ENCODE data around the gene LTA. TPM values are rescaled to one million over a fixed set of nuclear protein-coding genes. Genes with fewer than 3 reads are reported as not detected.
"Not testable (repeated sequence)": the region's sequence is repeated elsewhere in the genome, so short reads cannot be mapped to it uniquely, and the experiment has no call there.

LTA gene
- total RNA-seq, 1 experiment from 2014 or later: not detected

DNA sequence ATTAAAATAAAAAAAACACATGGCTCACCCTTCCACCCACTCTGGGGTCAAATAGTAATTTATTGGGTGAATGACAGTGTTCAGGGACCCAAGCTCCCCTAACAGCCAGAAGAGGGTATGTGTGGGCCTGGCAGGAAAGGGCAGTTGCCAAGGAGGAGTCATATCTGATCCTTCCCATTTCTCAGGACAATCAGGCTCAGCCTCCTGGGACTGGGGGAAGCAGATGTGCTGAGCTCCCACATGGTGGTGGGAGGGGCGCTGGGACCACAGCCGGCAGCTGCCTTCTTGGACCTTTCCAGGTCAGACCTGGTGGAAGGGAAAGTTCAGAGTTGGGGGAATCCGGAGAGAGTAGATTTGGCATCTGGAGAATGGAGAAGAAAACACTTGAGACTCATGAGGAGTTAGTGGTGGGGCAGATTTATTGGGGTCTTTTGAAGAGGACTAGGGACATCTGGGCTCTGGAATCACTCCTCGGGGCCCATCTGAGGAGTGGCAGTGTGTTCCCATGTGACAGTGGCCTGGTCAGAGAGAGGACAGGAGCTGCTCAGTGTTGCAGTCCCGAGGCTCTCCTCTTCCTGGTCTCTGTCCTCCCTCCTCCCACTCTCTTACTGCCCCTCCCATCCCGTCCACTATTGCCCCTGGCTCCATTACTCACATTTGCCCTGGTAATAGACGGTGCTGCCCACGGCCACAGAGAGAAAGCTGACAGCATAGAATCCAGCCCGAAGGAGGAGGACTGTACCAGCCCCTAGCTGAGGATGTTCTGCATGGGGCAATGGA, 17.0 kb downstream of the LTA start:
- Histone ChIP-seq H3K9ac (ENCODE audit: extremely low read depth, insufficient read length, low read length) (no peak overlapping the region), H3K23me2 (ENCODE audit: insufficient read length, low read depth, low read length, poor library complexity, severe bottlenecking) (peaks cover 2% of the 10 kb centered on the region), H3K9me3 (ENCODE audit: control insufficient read depth, low read depth, low read length) (no peaks in the 10 kb centered on the region), H3K79me1 (ENCODE audit: insufficient read depth, low read depth, low read length, poor library complexity, severe bottlenecking) (no peaks in the 10 kb centered on the region), H4K20me1 (ENCODE audit: control insufficient read depth, insufficient read depth, insufficient read length) (no peaks in the 10 kb centered on the region), H3K14ac (ENCODE audit: insufficient read depth, low read length) (no peak overlapping the region), H2BK15ac (ENCODE audit: low read depth, low read length) (no peak overlapping the region), H2BK120ac (ENCODE audit: low read depth, low read length, poor library complexity, severe bottlenecking) (no peak overlapping the region), H3K23ac (ENCODE audit: insufficient read length, low read depth, low read length) (no peak overlapping the region), H3K4ac (ENCODE audit: low read depth, low read length) (no peak overlapping the region), H4K91ac (ENCODE audit: insufficient read length, low read depth, low read length) (no peak overlapping the region), H2AK5ac (ENCODE audit: insufficient read length, low read length) (no peak overlapping the region), H4K5ac (ENCODE audit: insufficient read length, low read depth, low read length) (no peak overlapping the region), H3K56ac (ENCODE audit: insufficient read length, low read depth, low read length) (no peak overlapping the region), H2BK12ac (ENCODE audit: insufficient read length, low read depth, low read length) (no peak overlapping the region), H3K79me2 (ENCODE audit: insufficient read depth, low read length) (no peaks in the 10 kb centered on the region), H3K27ac (ENCODE audit: insufficient read length, low read depth, low read length) (no peak overlapping the region), H2BK5ac (ENCODE audit: insufficient read length, low read length) (no peak overlapping the region), H3K18ac (ENCODE audit: insufficient read length, low read depth, low read length) (no peak overlapping the region), H2AFZ (ENCODE audit: low read length) (no peak overlapping the region), H4K8ac (replicated peaks; ENCODE audit: insufficient read length, low read depth, low read length) (no peak overlapping the region), H2BK20ac (ENCODE audit: low read depth, low read length, poor library complexity, severe bottlenecking) (no peak overlapping the region), H3T11ph (ENCODE audit: low read length) (no peak overlapping the region), H3K4me1 (ENCODE audit: insufficient read depth, low read length) (no peaks in the 10 kb centered on the region; the same call in 1 of the 2 replicates), H3K4me2 (ENCODE audit: insufficient read depth, insufficient read length, low read length) (no peak overlapping the region), H3K27me3 (ENCODE audit: insufficient read depth, low read length) (no peaks in the 10 kb centered on the region)
- Mint-ChIP-seq H3K36me3 (ENCODE audit: insufficient read depth in 1 of 3, low read depth in 3 of 3) (no peaks in the 10 kb centered on the region), H3K9me3 (no peaks in the 10 kb centered on the region; a peak in 1 of 5 replicates), H3K27ac (no peak overlapping the region; a peak in 2 of 7 replicates), H3K4me1 (peaks cover 11 to 27% of the 10 kb centered on the region in 2 experiments), H3K4me3 (no peak overlapping the region), H3K27me3 (ENCODE audit: low read depth) (peaks cover 7% of the 10 kb centered on the region)
- TF ChIP-seq, protein P1, sequence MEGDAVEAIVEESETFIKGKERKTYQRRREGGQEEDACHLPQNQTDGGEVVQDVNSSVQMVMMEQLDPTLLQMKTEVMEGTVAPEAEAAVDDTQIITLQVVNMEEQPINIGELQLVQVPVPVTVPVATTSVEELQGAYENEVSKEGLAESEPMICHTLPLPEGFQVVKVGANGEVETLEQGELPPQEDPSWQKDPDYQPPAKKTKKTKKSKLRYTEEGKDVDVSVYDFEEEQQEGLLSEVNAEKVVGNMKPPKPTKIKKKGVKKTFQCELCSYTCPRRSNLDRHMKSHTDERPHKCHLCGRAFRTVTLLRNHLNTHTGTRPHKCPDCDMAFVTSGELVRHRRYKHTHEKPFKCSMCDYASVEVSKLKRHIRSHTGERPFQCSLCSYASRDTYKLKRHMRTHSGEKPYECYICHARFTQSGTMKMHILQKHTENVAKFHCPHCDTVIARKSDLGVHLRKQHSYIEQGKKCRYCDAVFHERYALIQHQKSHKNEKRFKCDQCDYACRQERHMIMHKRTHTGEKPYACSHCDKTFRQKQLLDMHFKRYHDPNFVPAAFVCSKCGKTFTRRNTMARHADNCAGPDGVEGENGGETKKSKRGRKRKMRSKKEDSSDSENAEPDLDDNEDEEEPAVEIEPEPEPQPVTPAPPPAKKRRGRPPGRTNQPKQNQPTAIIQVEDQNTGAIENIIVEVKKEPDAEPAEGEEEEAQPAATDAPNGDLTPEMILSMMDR (conservative IDR thresholded peaks at IDR 0.05): no peak
- no CpG with 5 or more reads among the region's 9 CpGs for WGBS (ENCODE audit: extremely low coverage, insufficient read length, low lambda C conversion rate)
- no peak for DNase-seq

GRCh38 chr6:31590691-31591090, 18.6 kb downstream of the LTA start:
- not testable (repeated sequence) for H3K79me1 ChIP-seq (ENCODE audit: insufficient read depth, low read depth, low read length, poor library complexity, severe bottlenecking); H3K9ac ChIP-seq (ENCODE audit: extremely low read depth, insufficient read length, low read length); H3K27me3 ChIP-seq (ENCODE audit: insufficient read depth, low read length); H3K27me3 Mint-ChIP-seq (ENCODE audit: low read depth); H3K27ac Mint-ChIP-seq; H4K8ac ChIP-seq (replicated peaks; ENCODE audit: insufficient read length, low read depth, low read length); H3K14ac ChIP-seq (ENCODE audit: insufficient read depth, low read length); H2BK5ac ChIP-seq (ENCODE audit: insufficient read length, low read length); H4K20me1 ChIP-seq (ENCODE audit: control insufficient read depth, insufficient read depth, insufficient read length); H3K36me3 Mint-ChIP-seq (ENCODE audit: insufficient read depth in 1 of 3, low read depth in 3 of 3); H2BK120ac ChIP-seq (ENCODE audit: low read depth, low read length, poor library complexity, severe bottlenecking); H3K56ac ChIP-seq (ENCODE audit: insufficient read length, low read depth, low read length); H4K91ac ChIP-seq (ENCODE audit: insufficient read length, low read depth, low read length); H2AK5ac ChIP-seq (ENCODE audit: insufficient read length, low read length); H3K23me2 ChIP-seq (ENCODE audit: insufficient read length, low read depth, low read length, poor library complexity, severe bottlenecking); H4K5ac ChIP-seq (ENCODE audit: insufficient read length, low read depth, low read length); H3K79me2 ChIP-seq (ENCODE audit: insufficient read depth, low read length); H2AFZ ChIP-seq (ENCODE audit: low read length); H3K9me3 Mint-ChIP-seq; H3K9me3 ChIP-seq (ENCODE audit: control insufficient read depth, low read depth, low read length); H2BK15ac ChIP-seq (ENCODE audit: low read depth, low read length); H3T11ph ChIP-seq (ENCODE audit: low read length); H3K23ac ChIP-seq (ENCODE audit: insufficient read length, low read depth, low read length); H3K4ac ChIP-seq (ENCODE audit: low read depth, low read length); H3K4me3 Mint-ChIP-seq; H3K27ac ChIP-seq (ENCODE audit: insufficient read length, low read depth, low read length); H3K4me1 ChIP-seq (ENCODE audit: insufficient read depth, low read length); DNase-seq; H2BK20ac ChIP-seq (ENCODE audit: low read depth, low read length, poor library complexity, severe bottlenecking); H2BK12ac ChIP-seq (ENCODE audit: insufficient read length, low read depth, low read length); H3K18ac ChIP-seq (ENCODE audit: insufficient read length, low read depth, low read length); H3K4me2 ChIP-seq (ENCODE audit: insufficient read depth, insufficient read length, low read length)
- H3K4me1 Mint-ChIP-seq: peaks cover 7 to 23% of the 10 kb centered on the region in 2 experiments
- WGBS (ENCODE audit: extremely low coverage, insufficient read length, low lambda C conversion rate): no CpG with 5 or more reads among the region's 5 CpGs

All from H9 (cell line).